ENCODE results near the gene PPP2R3C.
"Not testable (repeated sequence)": the region's sequence is repeated elsewhere in the genome, so short reads cannot be mapped to it uniquely, and the experiment has no call there.

Gene PPP2R3C

DNA sequence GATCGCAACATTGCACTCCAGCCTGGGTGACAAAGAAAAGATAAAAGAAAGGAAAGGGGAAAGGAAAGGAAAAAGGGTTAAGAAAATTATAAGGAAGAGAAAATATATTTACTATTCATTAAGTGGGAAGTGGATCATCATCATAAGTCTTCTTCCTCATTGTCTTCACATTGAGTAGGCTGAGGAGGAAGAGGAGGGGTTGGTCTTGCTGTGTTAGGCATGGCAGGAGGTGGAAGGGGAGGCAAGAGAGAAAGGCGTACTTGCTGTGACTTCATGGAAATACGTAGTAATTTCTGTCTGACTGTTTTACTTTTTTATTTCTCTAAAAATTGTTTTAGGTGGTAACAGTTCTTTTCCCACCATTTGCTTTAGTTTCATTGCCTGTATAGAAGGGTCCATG, 49.6 kb downstream of the PPP2R3C start:
- H3K4me3 ChIP-seq (ENCODE audit: low read depth in 1 of 2, low read length in 1 of 2): no peak overlapping the region
- H3K9me3 ChIP-seq: no peaks in the 10 kb centered on the region
- H3K27me3 ChIP-seq: no peaks in the 10 kb centered on the region
- peaks cover 44% of the 10 kb centered on the region for H3K36me3 ChIP-seq
- H3K4me1 ChIP-seq (ENCODE audit: control insufficient read depth in 1 of 2, insufficient read depth in 1 of 2, low read depth in 1 of 2, low read length in 1 of 2): peaks cover 12 to 15% of the 10 kb centered on the region in 2 experiments
- TF ChIP-seq, protein P1, sequence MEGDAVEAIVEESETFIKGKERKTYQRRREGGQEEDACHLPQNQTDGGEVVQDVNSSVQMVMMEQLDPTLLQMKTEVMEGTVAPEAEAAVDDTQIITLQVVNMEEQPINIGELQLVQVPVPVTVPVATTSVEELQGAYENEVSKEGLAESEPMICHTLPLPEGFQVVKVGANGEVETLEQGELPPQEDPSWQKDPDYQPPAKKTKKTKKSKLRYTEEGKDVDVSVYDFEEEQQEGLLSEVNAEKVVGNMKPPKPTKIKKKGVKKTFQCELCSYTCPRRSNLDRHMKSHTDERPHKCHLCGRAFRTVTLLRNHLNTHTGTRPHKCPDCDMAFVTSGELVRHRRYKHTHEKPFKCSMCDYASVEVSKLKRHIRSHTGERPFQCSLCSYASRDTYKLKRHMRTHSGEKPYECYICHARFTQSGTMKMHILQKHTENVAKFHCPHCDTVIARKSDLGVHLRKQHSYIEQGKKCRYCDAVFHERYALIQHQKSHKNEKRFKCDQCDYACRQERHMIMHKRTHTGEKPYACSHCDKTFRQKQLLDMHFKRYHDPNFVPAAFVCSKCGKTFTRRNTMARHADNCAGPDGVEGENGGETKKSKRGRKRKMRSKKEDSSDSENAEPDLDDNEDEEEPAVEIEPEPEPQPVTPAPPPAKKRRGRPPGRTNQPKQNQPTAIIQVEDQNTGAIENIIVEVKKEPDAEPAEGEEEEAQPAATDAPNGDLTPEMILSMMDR (IDR thresholded peaks at IDR 0.05): no peak
- H3K27ac ChIP-seq: no peak overlapping the region

GRCh38 chr14:35068238-35069012, 53.4 kb downstream of the PPP2R3C start:
- peaks cover 47% of the 10 kb centered on the region for H3K36me3 ChIP-seq
- H3K4me3 ChIP-seq (ENCODE audit: low read depth in 1 of 2, low read length in 1 of 2): no peak overlapping the region
- H3K9me3 ChIP-seq: no peaks in the 10 kb centered on the region
- H3K27ac ChIP-seq: no peak overlapping the region
- TF ChIP-seq, protein P1 (IDR thresholded peaks at IDR 0.05): no peak
- no peaks in the 10 kb centered on the region for H3K27me3 ChIP-seq
- H3K4me1 ChIP-seq (ENCODE audit: control insufficient read depth in 1 of 2, insufficient read depth in 1 of 2, low read depth in 1 of 2, low read length in 1 of 2): no peaks in the 10 kb centered on the region

- H3K4me3 ChIP-seq (ENCODE audit: low read depth in 1 of 2, low read length in 1 of 2); H3K27ac ChIP-seq; H3K9me3 ChIP-seq; H3K4me1 ChIP-seq (ENCODE audit: control insufficient read depth in 1 of 2, insufficient read depth in 1 of 2, low read depth in 1 of 2, low read length in 1 of 2); H3K27me3 ChIP-seq: not testable (repeated sequence)
- H3K36me3 ChIP-seq: peaks cover 42% of the 10 kb centered on the region
Measured at GRCh38 chr14:35065731-35066130, 56.1 kb downstream of the PPP2R3C start.

DNA sequence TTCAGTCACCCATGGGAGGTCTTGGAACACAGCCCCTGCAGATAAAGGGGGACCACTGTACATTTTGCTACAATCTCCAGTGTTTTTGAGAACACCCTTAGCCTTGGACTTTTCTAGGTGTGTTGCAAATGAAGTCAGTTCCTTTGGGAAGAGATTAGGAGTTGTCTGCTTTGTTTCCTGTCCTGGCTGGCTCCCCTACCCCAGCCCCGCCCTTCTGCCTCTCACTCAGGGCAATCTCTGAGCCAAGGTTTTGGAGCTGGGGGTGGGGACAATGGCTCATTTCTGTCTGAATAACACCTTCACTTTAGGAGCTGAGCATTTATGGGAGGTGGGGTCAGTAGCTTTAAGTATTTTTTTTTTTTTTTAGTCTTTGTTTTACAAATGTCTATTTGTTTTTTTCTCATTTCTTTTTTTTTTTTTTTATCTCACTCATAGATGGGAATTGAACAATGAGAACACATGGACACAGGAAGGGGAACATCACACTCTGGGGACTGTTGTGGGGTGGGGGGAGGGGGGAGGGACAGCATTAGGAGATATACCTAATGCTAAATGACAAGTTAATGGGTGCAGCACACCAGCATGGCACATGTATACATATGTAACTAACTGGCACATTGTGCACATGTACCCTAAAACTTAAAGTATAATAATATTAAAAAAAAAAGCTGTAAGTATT, 60.5 kb downstream of the PPP2R3C start:
- H3K27ac ChIP-seq; H3K27me3 ChIP-seq; H3K9me3 ChIP-seq; H3K4me3 ChIP-seq (ENCODE audit: low read depth in 1 of 2, low read length in 1 of 2); H3K4me1 ChIP-seq (ENCODE audit: control insufficient read depth in 1 of 2, insufficient read depth in 1 of 2, low read depth in 1 of 2, low read length in 1 of 2): not testable (repeated sequence)
- H3K36me3 ChIP-seq: peaks cover 50% of the 10 kb centered on the region

GRCh38 chr14:35052637-35053036, 69.2 kb downstream of the PPP2R3C start:
- Histone ChIP-seq H3K36me3 (peaks cover 49% of the 10 kb centered on the region), H3K27ac (no peak overlapping the region), H3K4me1 (ENCODE audit: control insufficient read depth in 1 of 2, insufficient read depth in 1 of 2, low read depth in 1 of 2, low read length in 1 of 2) (peaks cover 11 to 12% of the 10 kb centered on the region in 2 experiments), H3K27me3 (no peaks in the 10 kb centered on the region), H3K4me3 (ENCODE audit: low read depth in 1 of 2, low read length in 1 of 2) (no peak overlapping the region), H3K9me3 (no peaks in the 10 kb centered on the region)
- TF ChIP-seq, protein P1 (IDR thresholded peaks at IDR 0.05): no peak

GRCh38 chr14:35051796-35052195, 70.0 kb downstream of the PPP2R3C start:
- no peaks in the 10 kb centered on the region for H3K27me3 ChIP-seq
- TF ChIP-seq, protein P1 (IDR thresholded peaks at IDR 0.05): no peak
- H3K36me3 ChIP-seq: peaks cover 45% of the 10 kb centered on the region
- no peak overlapping the region for H3K4me3 ChIP-seq (ENCODE audit: low read depth in 1 of 2, low read length in 1 of 2)
- H3K4me1 ChIP-seq (ENCODE audit: control insufficient read depth in 1 of 2, insufficient read depth in 1 of 2, low read depth in 1 of 2, low read length in 1 of 2): peaks cover 19 to 20% of the 10 kb centered on the region in 2 experiments
- H3K9me3 ChIP-seq: no peaks in the 10 kb centered on the region
- no peak overlapping the region for H3K27ac ChIP-seq

Measured in neutrophil (primary cell).